Prostate gland (tissue), 2 donors: ENCODE results near the gene CENPB. TPM values are rescaled to one million over a fixed set of nuclear protein-coding genes. Genes with fewer than 3 reads are reported as not detected.

Source experiments
- DNase-seq: peaks from one replicate; pipeline ENCODE4 v3.0.0-alpha.2; 2019; ENCODE audit warnings: low spot score
- H3K27ac ChIP-seq, 2 donors: fragments of 200-600 bp; sonication (generic); 2 replicates each; pipeline ENCODE4 v1.5.1; 2017 to 2019
- H3K27me3 ChIP-seq: fragments of 200-600 bp; sonication (generic); replicated peaks from 2 replicates; pipeline ENCODE4 v1.5.1; 2019; ENCODE audit not compliant: insufficient read depth
- H3K36me3 ChIP-seq, 2 donors: fragments of 200-600 bp; sonication (generic); 1 replicate in 1 of 2; 2 replicates in 1 of 2; pipeline versions ENCODE4 v1.5.1 to v1.8.1; 2017 to 2019
- H3K4me1 ChIP-seq: fragments of 200-600 bp; sonication (generic); replicated peaks from 2 replicates; pipeline ENCODE4 v1.5.1; 2019
- H3K4me3 ChIP-seq, 2 donors: fragments of 200-600 bp; sonication (generic); 2 replicates each; pipeline ENCODE4 v1.5.1; 2017 to 2019
- H3K9me3 ChIP-seq: fragments of 200-600 bp; sonication (generic); 2 replicates; pipeline ENCODE4 v1.5.1; 2017
- POLR2A ChIP-seq: fragments of 450-650 bp; IDR thresholded peaks from one replicate; pipeline ENCODE4 v1.6.1; 2016; ENCODE audit warnings: antibody characterized with exemption, mild to moderate bottlenecking
- POLR2AphosphoS5 ChIP-seq: sonication (generic); formaldehyde crosslinking; IDR thresholded peaks from one replicate; pipeline ENCODE4 v1.6.1; 2017; ENCODE audit warnings: antibody characterized with exemption
- WGBS: methylation state at CpG from one replicate; pipeline ENCODE4 v1.1.5; 2018; 5-methylcytosine and 5-hydroxymethylcytosine counted together
- intact Hi-C: fragments of 100-400 bp; cut with DNase I; formaldehyde crosslinking; loops from one replicate; pipeline ENCODE4 v1.14.2; 2022
- total RNA-seq, 2 donors: library from RNA; depleted of rRNA; stranded (reverse); fragments of >200 nt; gene quantifications; one replicate each; pipeline ENCODE4 v1.1.0, GENCODE V29; 2016
- TF ChIP-seq, protein P1 (sequence below), 4 experiments: fragments of 200-600 bp in 2 of 4; fragments of 450-650 bp in 2 of 4; sonication (generic) in 2 of 4; IDR thresholded peaks; 1 replicate in 3 of 4; 2 replicates in 1 of 4; pipeline ENCODE4 v1.5.1; 2016 to 2019; ENCODE audit warnings: antibody characterized with exemption in 4 of 4, mild to moderate bottlenecking in 2 of 4, moderate library complexity in 2 of 4

The CENPB gene
- total RNA-seq, 2 donors from 2014 or later, result 76.6 to 86.9 TPM

DNA sequence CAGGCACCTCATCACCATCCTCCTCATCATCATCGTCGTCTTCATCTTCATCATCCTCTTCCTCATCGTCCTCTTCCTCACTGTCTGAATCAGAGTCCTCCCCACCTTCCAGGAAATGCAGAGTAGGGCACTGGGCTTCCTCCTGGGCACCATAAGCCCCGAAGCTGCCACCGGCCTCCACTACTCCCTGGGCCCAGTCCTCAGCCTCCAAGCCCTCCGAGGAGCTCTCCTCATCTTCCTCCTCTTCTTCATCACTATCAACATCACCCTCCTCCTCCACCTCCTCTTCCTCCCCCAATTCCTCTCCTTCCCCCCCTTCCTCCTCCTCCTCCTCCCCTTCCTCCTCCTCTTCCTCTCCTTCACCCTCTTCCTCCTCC lies 1.7 kb downstream of the CENPB start:
- Histone ChIP-seq H3K27ac (no peak overlapping the region), H3K27me3 (no peaks in the 10 kb centered on the region), H3K9me3 (no peaks in the 10 kb centered on the region), H3K4me3 (peak overlapping the region in 1 of 2 donors; percentile 53), H3K4me1 (peaks cover 22% of the 10 kb centered on the region), H3K36me3 (no peaks in the 10 kb centered on the region)
- intact Hi-C loops, result no loop called here
- TF ChIP-seq, protein P1, sequence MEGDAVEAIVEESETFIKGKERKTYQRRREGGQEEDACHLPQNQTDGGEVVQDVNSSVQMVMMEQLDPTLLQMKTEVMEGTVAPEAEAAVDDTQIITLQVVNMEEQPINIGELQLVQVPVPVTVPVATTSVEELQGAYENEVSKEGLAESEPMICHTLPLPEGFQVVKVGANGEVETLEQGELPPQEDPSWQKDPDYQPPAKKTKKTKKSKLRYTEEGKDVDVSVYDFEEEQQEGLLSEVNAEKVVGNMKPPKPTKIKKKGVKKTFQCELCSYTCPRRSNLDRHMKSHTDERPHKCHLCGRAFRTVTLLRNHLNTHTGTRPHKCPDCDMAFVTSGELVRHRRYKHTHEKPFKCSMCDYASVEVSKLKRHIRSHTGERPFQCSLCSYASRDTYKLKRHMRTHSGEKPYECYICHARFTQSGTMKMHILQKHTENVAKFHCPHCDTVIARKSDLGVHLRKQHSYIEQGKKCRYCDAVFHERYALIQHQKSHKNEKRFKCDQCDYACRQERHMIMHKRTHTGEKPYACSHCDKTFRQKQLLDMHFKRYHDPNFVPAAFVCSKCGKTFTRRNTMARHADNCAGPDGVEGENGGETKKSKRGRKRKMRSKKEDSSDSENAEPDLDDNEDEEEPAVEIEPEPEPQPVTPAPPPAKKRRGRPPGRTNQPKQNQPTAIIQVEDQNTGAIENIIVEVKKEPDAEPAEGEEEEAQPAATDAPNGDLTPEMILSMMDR (IDR thresholded peaks at IDR 0.05), result no peak
- no peak for TF ChIP-seq POLR2A
- no peak for TF ChIP-seq POLR2AphosphoS5
- WGBS, result 71% methylated on average over 6 of the region's 6 CpGs
- DNase-seq, result no peak

DNA sequence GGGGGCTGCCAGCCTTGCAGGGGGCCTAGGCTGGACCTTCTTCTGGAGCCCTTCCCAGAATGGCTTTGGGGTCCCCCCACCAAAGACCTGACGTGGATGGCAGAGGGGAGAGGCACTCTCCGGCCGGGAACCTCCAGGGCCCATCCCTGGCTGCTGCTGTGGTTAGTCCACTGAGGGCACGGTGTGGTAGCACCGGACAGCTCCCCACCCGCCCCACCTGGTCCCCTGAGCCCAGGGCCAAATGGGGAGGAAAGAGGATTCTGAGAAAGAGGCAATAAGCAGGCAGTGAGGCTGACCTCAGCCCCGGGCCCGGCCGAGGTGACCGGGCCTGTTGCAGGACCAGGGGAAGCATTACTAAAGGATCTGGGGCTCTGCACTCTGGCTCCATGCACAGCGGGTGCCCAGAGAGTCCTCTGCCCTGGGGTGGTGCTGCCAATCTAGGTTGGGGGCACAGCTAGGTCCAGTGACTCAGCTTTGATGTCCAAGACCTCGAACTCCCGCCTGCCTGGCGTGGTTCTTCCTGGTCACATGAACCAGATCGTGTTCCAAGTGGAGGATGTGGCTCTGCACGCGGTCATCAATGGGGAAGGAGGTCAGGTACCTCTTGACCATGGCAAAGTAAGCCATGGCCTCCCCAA lies 2.2 kb downstream of the CENPB start:
- H3K36me3 ChIP-seq, result no peaks in the 10 kb centered on the region
- WGBS, result 79% methylated on average over 14 of the region's 17 CpGs
- H3K4me1 ChIP-seq, result peaks cover 22% of the 10 kb centered on the region
- TF ChIP-seq POLR2AphosphoS5 (no peak), POLR2A (no peak)
- TF ChIP-seq, protein P1 (IDR thresholded peaks at IDR 0.05), result no peak
- intact Hi-C loops, result no loop called here
- DNase-seq, result no peak
- no peak overlapping the region for H3K4me3 ChIP-seq
- no peaks in the 10 kb centered on the region for H3K9me3 ChIP-seq
- H3K27ac ChIP-seq, result no peak overlapping the region
- no peaks in the 10 kb centered on the region for H3K27me3 ChIP-seq

- H3K36me3 ChIP-seq, result no peaks in the 10 kb centered on the region
- WGBS, result 58% methylated on average over 10 of the region's 10 CpGs
- H3K4me3 ChIP-seq, result no peak overlapping the region
- H3K27me3 ChIP-seq, result no peaks in the 10 kb centered on the region
- no peak for DNase-seq
- TF ChIP-seq POLR2A (no peak), POLR2AphosphoS5 (no peak)
- TF ChIP-seq, protein P1 (IDR thresholded peaks at IDR 0.05), result no peak
- H3K27ac ChIP-seq, result peak overlapping the region; percentile 42 to 44
- intact Hi-C loops, result no loop called here
- peaks cover 22% of the 10 kb centered on the region for H3K4me1 ChIP-seq
- no peaks in the 10 kb centered on the region for H3K9me3 ChIP-seq
These were observed 2.9 kb downstream of the CENPB start for GRCh38 chr20:3783511-3784195.

DNA sequence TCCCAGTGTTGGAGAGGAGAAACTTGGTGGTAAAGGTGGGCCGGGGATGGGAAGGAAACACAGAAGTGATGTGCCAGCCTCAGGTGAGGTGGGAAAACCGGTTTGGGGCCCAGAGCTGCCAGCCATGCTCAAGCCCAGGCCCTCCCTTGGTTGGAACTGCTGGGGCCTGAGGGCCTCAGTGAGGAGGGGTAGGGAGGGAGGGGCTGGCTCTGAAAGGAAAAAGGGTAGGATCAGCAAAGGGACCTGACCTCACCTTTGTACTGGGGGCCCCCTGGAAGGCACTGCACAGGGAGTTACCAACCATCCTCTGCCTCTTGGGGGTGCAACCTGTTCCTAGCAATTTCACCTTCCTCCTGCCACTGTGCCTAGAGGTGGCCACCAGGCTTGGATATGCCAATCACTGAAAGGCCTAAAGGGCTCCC lies 3.5 kb downstream of the CENPB start:
- no peak for TF ChIP-seq POLR2A
- no peak for TF ChIP-seq POLR2AphosphoS5
- TF ChIP-seq, protein P1 (IDR thresholded peaks at IDR 0.05), result no peak
- no peak overlapping the region for H3K4me3 ChIP-seq
- H3K36me3 ChIP-seq, result no peaks in the 10 kb centered on the region
- intact Hi-C loops, result no loop called here
- WGBS, result 56% methylated on average over 2 of the region's 2 CpGs
- DNase-seq, result peak; percentile 73
- peak overlapping the region; percentile 42 to 44 for H3K27ac ChIP-seq
- H3K4me1 ChIP-seq, result peaks cover 22% of the 10 kb centered on the region
- H3K9me3 ChIP-seq, result no peaks in the 10 kb centered on the region
- H3K27me3 ChIP-seq, result no peaks in the 10 kb centered on the region

DNA sequence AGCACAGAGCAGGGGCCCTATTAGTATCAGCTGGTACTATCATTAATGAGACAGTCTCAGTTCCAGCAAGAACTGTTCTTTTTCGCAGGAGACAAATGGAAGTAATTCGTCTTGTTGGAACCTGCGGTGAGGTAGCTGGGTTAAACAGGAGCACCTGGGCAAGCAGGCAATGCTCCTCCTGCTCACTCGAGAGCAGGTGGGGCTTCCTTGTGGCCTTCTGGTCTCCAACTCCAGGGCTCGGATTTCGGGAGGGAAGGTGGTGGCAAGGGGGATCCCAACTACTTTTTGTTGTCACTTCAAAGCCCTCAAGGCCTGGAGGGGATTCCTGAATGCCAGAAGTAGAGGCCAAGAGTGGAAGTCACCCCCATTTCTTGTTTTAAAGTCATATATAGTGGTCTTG lies 3.9 kb downstream of the CENPB start:
- peaks cover 22% of the 10 kb centered on the region for H3K4me1 ChIP-seq
- DNase-seq, result no peak
- intact Hi-C loops, result no loop called here
- 57% methylated on average over 6 of the region's 6 CpGs for WGBS
- peak overlapping the region; percentile 42 to 44 for H3K27ac ChIP-seq
- no peaks in the 10 kb centered on the region for H3K36me3 ChIP-seq
- H3K27me3 ChIP-seq, result no peaks in the 10 kb centered on the region
- no peak overlapping the region for H3K4me3 ChIP-seq
- H3K9me3 ChIP-seq, result no peaks in the 10 kb centered on the region
- TF ChIP-seq POLR2AphosphoS5, result no peak
- TF ChIP-seq POLR2A, result no peak
- TF ChIP-seq, protein P1 (IDR thresholded peaks at IDR 0.05), result no peak
